ENCODE results near the gene HLA-G. TPM values are rescaled to one million over a fixed set of nuclear protein-coding genes. Genes with fewer than 3 reads are reported as not detected.

Gene HLA-G
- total and polyA plus RNA-seq, 9 of the 15 experiments (the other 6 are each of a cell fraction or from before 2014, with no cell fraction given) = 0.13 TPM; not detected in 8

DNA sequence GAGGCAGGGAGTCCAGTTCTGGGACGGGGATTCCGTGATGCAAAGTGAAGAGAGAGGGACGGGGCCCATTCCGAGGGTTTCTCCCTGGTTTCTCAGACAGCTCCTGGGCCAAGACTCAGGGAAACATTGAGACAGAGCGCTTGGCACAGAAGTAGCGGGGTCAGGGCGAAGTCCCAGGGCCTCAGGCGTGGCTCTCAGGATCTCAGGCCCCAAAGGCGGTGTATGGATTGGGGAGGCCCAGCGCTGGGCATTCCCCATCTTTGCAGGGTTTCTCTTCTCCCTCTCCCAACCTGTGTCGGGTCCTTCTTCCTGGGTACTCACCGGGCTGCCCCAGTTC lies 35.9 kb upstream of the HLA-G start:
- POLR2A ChIA-PET = no interaction called here
- TF ChIP-seq, protein P1, sequence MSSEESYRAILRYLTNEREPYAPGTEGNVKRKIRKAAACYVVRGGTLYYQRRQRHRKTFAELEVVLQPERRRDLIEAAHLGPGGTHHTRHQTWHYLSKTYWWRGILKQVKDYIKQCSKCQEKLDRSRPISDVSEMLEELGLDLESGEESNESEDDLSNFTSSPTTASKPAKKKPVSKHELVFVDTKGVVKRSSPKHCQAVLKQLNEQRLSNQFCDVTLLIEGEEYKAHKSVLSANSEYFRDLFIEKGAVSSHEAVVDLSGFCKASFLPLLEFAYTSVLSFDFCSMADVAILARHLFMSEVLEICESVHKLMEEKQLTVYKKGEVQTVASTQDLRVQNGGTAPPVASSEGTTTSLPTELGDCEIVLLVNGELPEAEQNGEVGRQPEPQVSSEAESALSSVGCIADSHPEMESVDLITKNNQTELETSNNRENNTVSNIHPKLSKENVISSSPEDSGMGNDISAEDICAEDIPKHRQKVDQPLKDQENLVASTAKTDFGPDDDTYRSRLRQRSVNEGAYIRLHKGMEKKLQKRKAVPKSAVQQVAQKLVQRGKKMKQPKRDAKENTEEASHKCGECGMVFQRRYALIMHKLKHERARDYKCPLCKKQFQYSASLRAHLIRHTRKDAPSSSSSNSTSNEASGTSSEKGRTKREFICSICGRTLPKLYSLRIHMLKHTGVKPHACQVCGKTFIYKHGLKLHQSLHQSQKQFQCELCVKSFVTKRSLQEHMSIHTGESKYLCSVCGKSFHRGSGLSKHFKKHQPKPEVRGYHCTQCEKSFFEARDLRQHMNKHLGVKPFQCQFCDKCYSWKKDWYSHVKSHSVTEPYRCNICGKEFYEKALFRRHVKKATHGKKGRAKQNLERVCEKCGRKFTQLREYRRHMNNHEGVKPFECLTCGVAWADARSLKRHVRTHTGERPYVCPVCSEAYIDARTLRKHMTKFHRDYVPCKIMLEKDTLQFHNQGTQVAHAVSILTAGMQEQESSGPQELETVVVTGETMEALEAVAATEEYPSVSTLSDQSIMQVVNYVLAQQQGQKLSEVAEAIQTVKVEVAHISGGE (CRISPR knock-in tag; IDR thresholded peaks at IDR 0.05) = no peak
- TF ChIP-seq ZNF41 (CRISPR knock-in tag; conservative IDR thresholded peaks at IDR 0.05) (no peak), CCAR2 (IDR thresholded peaks at IDR 0.05; ENCODE audit: low read depth, low read length) (no peak), MCM7 (IDR thresholded peaks at IDR 0.05) (no peak), ESRRB (CRISPR knock-in tag; IDR thresholded peaks at IDR 0.05; ENCODE audit: borderline replicate concordance) (no peak), KAT8 (IDR thresholded peaks at IDR 0.05; ENCODE audit: low read depth) (no peak), BACH1 (tag; IDR thresholded peaks at IDR 0.05) (no peak), KLF6 (CRISPR knock-in tag; IDR thresholded peaks at IDR 0.05; ENCODE audit: borderline replicate concordance) (no peak), HNRNPUL1 (IDR thresholded peaks at IDR 0.05; ENCODE audit: low read length) (no peak), RAD51 (IDR thresholded peaks at IDR 0.05; ENCODE audit: borderline replicate concordance, low read depth) (no peak), PTRF (tag; IDR thresholded peaks at IDR 0.05) (no peak), SOX6 (IDR thresholded peaks at IDR 0.05) (no peak), KAT2B (IDR thresholded peaks at IDR 0.05; ENCODE audit: low read depth, low read length) (no peak), HDAC3 (IDR thresholded peaks at IDR 0.05; ENCODE audit: borderline replicate concordance, partially characterized antibody) (no peak)
- TF ChIP-seq, protein P2, sequence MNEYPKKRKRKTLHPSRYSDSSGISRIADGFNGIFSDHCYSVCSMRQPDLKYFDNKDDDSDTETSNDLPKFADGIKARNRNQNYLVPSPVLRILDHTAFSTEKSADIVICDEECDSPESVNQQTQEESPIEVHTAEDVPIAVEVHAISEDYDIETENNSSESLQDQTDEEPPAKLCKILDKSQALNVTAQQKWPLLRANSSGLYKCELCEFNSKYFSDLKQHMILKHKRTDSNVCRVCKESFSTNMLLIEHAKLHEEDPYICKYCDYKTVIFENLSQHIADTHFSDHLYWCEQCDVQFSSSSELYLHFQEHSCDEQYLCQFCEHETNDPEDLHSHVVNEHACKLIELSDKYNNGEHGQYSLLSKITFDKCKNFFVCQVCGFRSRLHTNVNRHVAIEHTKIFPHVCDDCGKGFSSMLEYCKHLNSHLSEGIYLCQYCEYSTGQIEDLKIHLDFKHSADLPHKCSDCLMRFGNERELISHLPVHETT (CRISPR knock-in tag; conservative IDR thresholded peaks at IDR 0.05 in 1 of 2, IDR thresholded peaks at IDR 0.05 in 1 of 2) = no peak
- TF ChIP-seq, protein P3, sequence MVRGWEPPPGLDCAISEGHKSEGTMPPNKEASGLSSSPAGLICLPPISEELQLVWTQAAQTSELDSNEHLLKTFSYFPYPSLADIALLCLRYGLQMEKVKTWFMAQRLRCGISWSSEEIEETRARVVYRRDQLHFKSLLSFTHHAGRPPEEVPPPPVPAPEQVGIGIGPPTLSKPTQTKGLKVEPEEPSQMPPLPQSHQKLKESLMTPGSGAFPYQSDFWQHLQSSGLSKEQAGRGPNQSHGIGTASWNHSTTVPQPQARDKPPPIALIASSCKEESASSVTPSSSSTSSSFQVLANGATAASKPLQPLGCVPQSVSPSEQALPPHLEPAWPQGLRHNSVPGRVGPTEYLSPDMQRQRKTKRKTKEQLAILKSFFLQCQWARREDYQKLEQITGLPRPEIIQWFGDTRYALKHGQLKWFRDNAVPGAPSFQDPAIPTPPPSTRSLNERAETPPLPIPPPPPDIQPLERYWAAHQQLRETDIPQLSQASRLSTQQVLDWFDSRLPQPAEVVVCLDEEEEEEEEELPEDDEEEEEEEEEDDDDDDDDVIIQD (CRISPR knock-in tag; IDR thresholded peaks at IDR 0.05) = no peak
- H3K9me3 ChIP-seq (replicated peaks; ENCODE audit: control insufficient read depth, insufficient read depth, low read depth, low read length) = 0 out of 2 replicates have a peak, but pooled peaks cover 3% of the 10 kb centered on the region
- CTCF ChIA-PET (ENCODE audit: low intra/inter-chr PET ratio) = no interaction called here
- H3K9ac ChIP-seq (ENCODE audit: insufficient read depth in 1 of 2, low read depth in 2 of 2, low read length in 2 of 2) = no peak overlapping the region
- no peaks in the 10 kb centered on the region for H3K36me3 ChIP-seq (ENCODE audit: control insufficient read depth, insufficient read depth, low read length)
- intact Hi-C loops (cut with micrococcal nuclease) = no loop called here
- no peaks in the 10 kb centered on the region for H4K20me1 ChIP-seq (replicated peaks; ENCODE audit: control insufficient read depth, insufficient read depth, low read length)
- no peak overlapping the region for H3K4me2 ChIP-seq (ENCODE audit: insufficient read depth, low read length)
- WGBS (ENCODE audit: insufficient coverage, low coverage, missing lambda C conversion rate) = 19% methylated on average over 9 of the region's 12 CpGs
- H3K4me1 ChIP-seq (replicated peaks in 1 of 2; ENCODE audit: control insufficient read depth in 2 of 2, insufficient read depth in 2 of 2, low read length in 2 of 2) = peaks cover 0 to 13% of the 10 kb centered on the region in 2 experiments; a peak in 2 of 5 replicates
- H3K79me2 ChIP-seq (ENCODE audit: control insufficient read depth, insufficient read depth, low read length) = no peaks in the 10 kb centered on the region
- peaks cover 14 to 26% of the 10 kb centered on the region in 2 experiments for H3K27me3 ChIP-seq (ENCODE audit: control insufficient read depth in 2 of 2, insufficient read depth in 2 of 2, low read length in 2 of 2)
- H2AFZ ChIP-seq (ENCODE audit: low read depth, low read length) = no peak overlapping the region
- BruUV-seq (replicated peaks) = no TSS peak
- ATAC-seq = no peak
- DNase-seq (ENCODE audit: extremely low read depth in 1 of 4, low spot score in 3 of 4) = no peak
- no peak overlapping the region for H3K27ac ChIP-seq (ENCODE audit: extremely low read depth, low read depth, low read length)
- no peak for FAIRE-seq
- no peak overlapping the region for H3K4me3 ChIP-seq
- in situ Hi-C loops (cut with MboI) = no loop called here
- no peaks in the 10 kb centered on the region for H3K9me1 ChIP-seq (ENCODE audit: control insufficient read depth, insufficient read depth, low read length)
